Skin of body (tissue), 2 donors: ENCODE results near the gene PLEKHJ1. TPM values are rescaled to one million over a fixed set of nuclear protein-coding genes. Genes with fewer than 3 reads are reported as not detected.
"Not testable (repeated sequence)": the region's sequence is repeated elsewhere in the genome, so short reads cannot be mapped to it uniquely, and the experiment has no call there.

Source experiments
- DNase-seq: peaks from one replicate; lab custom pipeline; 2025; lab: John Stamatoyannopoulos, UW
- total RNA-seq: library from RNA; depleted of rRNA; stranded (reverse); fragments of >200 nt; gene quantifications from one replicate; pipeline ENCODE4 v1.2.3, GENCODE V29; 2014

Gene PLEKHJ1
- total RNA-seq, 1 donor from 2014 or later = 36.7 TPM

- not testable (repeated sequence) for DNase-seq
Measured at GRCh38 chr19:2200624-2201294, 35.4 kb downstream of the PLEKHJ1 start.

DNA sequence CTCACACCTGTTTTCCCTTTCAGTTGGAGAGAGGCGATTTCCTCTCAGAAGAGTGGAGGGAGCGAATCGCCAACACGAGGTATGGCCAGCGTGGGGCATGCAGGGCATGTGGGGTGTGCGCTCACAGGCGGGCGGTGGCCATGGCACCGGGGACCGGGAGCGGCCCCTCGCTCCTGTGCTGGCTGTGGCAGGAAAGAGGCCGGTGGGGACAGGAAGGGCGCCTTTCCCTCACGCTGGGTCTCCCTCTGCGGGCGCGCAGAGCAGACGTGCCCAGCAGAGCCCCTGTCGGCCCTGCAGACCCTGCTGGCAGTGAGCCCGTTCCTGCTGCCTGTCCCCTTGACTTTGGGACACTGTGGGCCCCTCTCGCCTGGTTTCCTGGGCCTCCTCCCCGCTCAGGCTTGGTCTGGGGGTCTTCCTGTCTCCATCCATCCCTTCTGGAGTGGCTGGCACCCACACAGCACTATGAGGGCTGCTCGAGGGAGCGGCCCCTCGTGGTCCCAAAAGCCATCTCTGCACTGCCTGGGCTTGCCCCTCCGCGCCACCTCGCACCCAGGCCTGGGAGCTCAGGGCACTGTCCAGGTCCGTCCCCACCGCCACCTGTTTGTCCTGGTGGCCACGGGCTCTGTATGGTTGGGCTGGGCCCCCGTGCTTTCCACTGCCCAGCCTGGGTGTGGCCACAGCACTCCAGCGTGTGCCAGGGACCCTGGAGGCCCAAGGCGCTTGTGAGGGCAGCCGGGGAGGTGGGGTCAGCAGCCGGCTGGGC, 36.1 kb downstream of the PLEKHJ1 start:
- no peak for DNase-seq

DNA sequence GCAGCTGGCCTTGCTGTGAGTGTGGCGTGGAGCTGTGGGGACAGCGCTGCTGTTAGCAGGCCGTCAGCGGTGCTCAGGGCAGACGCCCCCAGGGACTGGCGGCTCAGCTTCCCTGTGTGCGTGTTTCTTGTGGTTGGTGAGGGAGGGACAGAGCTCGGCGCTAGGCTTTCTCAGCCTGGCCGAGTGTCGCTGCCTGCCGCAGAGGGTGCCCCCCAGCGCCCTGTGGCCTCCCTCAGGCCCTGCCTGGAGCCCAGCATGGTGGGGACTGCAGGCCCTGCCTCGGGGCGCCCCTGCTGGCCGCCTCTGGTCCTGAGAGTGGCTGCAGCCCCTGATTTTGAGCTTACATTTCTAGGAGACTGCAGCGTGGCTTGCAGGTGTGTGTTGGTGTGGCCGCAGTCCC, 36.9 kb downstream of the PLEKHJ1 start:
- DNase-seq = no peak

DNA sequence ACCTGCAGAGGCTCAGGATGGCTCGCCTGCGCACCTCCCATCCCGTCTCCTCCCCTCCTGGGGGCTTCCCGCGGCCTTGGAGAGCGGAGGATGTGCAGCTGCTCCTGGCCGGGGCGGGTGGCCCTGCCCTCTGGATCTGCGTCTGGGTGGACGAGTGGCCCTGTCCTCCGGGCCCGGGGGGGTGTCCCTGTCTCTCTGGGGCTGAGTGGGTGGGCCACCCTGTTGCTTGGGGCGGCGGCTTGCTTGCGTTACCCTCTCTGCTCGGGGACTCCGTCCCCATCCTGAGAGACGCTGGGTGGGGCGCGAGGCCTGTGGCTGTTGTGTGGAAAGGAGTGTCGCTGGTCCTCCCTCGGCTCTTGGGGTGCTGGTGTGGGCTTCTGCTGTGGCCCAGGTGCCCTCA, 37.8 kb downstream of the PLEKHJ1 start:
- no peak for DNase-seq

DNA sequence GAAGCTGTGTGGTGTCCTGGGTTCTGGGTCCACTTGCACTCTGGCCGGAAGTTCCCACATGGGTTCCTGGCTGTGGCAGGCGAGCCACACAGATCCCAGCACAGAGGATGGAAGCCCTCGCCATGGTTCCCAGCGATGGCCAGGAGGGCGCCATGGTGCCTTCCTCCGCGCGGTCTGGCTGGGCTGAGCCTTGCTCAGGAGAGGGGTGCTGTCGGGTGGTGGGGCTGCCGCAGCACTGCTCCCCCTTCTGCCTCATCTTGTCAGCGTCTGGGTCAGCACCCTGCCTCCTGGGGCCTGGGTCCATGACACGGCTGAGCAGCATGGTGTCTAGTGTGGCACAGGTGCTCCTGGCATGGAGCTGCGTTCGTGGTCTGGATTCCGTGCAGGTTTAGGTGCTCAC, 38.9 kb downstream of the PLEKHJ1 start:
- DNase-seq = no peak

DNA sequence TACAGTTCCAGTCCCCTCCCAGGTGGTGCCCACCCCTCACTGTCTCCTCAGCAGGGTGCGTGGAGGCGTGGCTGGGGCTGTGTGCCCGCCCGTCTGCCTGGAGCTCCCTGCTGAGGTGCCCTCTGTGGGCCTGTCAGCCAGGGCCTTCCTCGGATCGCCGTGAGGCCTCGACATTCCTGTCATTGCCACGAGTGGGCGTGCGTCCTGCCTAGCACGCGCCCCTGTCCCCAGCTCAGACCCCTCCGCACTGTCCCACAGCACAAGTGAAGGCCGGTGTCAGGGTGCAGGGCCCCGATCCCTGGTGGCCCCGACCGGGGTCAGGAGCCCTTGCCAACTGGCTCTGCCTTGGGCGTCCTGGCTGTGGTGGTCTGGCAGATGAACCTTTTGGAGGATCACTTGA, 40.2 kb downstream of the PLEKHJ1 start:
- DNase-seq = no peak

DNA sequence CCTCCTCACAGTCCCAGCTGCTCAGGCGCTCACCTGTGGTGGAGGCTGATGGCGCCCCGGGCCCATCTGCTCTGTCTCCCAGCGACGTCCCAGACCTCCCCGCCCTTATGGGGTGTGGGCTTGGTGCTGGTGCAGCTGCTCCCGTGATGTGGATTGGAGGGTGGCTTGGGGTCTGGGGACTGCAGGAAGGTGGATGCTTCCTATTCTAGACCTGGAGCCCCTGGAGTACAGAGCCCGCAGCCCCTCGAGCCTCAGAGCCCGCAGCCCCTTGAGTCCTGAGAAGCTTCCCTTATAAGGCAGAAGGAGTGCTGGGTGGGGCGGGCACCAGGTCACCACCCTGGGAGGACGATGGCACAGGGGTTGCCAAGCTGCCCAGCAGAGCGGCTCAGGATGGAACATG, 40.8 kb downstream of the PLEKHJ1 start:
- DNase-seq = no peak

DNA sequence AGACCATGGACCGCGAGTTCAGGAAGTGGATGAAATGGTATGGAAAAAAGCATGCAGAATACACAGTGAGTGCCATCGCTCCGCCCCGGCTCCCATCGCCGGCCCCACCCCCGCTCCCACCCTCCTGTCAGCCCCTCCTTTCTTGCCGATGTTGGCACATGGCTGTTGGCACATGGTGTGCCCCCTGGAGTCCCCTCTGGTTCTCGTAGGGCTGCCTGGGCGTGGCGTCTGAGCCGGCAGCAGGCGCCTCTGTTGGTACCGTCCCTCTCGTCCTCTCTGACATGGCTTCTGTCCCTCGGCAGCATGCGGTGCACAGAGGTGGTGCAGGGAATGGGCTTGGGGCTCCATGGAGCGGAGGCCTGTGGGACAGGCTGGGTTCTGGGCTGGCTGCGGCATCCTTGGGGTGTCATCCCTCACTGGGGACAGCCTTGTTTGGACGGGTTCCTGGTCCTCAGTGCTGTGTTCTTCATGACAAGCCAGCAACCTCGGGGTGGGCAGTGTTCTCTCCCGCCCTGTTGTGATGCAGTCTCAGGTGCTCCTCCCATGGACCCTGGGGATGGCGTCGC, 41.5 kb downstream of the PLEKHJ1 start:
- no peak for DNase-seq

DNA sequence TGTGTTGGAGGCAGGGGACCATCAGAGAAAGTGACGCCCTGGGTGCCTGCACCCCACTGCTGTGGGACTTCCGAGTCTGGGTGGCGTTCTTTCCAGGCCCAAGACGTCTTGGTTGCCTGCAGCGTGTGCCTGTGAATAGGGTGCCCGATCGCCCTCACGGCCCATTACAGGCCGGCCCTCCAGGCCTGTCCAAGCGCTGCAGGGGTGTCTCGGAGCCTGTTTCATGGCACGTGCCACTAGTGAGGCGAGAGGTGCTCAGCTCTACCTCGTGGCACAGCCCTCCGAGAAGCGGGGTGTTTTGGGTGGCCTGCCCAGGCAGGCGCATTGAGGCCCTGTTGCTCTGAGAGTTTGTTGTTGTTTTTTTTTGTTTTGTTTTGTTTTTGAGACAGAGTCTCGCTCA, 42.3 kb downstream of the PLEKHJ1 start:
- no peak for DNase-seq

DNA sequence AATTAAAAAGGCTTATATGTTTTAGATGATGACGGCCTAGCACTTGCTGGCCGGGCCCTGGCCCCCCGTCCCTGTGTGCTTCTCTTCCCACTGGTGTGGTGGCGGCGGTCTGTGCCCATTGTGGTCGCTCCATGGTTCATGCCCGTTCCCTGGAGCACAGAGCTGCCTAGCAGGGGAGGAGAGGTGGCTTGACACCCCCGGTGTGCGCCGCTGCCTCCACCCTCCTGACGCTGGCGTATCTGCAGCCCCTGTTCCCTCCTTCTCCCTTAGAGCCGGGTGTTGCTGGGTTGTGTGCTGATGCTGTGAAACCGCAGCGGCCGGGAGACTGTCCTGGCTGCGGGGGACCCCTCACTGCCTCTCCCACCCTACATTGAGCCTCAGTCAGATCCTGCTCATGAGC, 43.3 kb downstream of the PLEKHJ1 start:
- no peak for DNase-seq

DNA sequence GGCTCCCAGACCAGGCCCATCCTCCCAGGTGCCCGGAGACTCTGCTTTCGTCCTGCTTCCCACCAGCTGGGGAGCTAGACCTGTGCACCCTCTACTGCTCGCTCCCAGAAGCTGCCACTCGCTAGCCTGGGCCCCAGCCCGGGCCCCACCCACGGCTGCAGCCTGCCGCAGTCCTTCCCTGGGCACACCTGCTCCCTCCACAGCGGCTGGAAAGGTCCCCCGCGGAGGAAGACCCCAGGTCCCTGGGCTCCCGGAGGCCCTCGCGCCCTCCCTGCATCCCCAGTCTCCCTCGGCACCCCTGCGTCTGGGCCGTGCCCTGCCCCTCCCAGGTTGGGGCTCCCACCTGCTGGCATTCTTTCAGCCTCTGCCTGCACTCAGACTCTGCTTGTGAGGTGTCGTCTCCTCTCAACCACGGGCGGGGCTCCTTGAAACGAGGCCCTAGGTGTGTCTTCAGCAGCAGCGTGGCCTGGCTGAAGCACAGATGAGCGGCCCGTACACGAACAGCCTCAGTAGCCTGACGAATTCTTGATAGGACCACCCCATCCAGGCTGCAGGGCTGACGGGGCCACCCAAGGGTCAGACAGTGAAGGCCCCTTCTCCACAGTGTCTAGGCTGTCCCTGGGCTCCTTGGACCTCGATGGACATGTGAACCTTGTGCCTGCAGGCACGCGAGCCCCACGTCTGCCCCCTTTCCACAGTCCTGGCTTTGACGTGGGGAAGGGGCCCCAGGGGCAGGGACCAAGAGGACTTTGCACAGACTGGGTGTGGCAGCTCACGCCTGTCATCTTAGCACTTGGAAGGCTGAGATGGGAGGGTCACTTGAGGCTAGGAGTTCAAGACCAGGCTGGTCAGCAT, 44.4 kb downstream of the PLEKHJ1 start:
- DNase-seq = no peak

DNA sequence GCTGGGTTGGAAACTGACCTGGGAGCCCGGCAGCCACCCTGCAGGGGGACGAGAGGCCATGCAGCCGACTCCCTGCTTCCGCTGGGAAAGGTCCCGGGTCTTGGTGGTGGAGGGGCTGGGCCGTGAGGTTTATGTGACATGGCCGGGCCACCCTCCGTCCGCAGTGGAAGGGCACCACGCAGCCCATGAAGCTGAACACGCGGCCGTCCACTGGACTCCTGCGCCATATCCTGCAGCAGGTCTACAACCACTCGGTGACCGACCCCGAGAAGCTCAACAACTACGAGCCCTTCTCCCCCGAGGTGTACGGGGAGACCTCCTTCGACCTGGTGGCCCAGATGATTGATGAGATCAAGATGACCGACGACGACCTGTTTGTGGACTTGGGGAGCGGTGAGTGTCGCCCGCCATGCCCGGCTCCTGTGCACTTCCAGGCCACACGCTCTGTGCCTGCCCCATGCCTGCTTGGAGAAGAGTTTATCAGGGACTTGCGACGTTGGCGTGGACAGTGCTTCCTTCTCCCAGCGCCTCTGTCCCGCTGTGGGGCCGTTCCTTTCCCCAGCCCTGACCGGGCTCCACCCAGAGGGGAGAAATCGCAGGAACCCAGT, 45.2 kb downstream of the PLEKHJ1 start:
- no peak for DNase-seq

GRCh38 chr19:2189880-2190279, 46.2 kb downstream of the PLEKHJ1 start:
- DNase-seq = no peak

DNA sequence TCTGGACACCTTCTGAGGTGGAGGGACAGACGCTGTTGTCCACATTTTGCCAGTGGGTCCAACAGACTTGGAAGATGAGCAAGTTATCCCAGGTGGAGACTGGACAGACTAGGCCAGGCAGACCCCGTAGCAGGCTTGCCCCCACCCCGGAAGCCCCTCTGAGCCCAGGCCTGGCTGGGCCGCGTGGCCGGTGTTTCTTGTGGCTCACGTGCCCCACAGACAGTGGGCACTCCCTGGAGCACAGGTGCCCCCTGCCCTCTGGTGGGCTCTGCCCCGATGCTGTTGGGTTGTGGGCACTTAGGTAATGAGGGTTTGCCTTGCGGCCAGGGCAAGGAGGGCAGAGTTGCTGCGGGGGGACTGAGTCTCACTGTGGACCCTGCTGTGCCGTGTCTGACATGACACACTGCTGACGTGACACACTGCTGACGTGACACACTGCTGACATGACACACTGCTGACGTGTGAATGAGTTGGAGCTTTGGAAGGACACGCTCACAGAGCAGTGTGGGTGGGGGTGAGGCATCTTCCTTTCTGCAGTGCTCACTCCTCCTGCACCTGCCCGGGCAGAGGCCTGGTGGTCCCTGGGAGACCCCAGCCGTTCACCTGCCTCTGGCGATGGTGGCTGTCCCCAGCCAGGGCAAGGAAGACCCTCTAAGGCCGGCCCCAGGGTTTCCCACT, 47.3 kb downstream of the PLEKHJ1 start:
- no peak for DNase-seq

DNA sequence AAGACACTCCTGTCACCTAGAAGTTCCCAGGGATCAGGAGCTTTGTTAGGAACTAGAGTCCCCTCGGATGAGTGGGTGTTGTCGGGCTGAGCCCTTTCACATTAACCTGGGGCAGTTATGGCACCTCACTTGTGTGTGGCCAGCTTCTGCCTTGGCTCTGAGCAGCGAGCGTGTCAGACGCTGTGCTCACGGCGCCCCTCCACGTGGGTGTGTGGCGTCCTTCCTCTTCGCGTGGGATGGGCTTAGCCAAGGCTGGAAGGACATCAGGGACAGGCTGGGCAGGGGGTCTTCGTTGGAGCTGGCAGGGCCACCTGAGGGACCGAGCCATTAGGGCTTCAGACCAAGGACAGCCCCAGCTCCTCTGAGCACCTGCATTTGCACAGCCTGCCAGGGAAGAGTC, 49.0 kb downstream of the PLEKHJ1 start:
- DNase-seq = no peak

GRCh38 chr19:2186071-2186846, 49.9 kb downstream of the PLEKHJ1 start:
- DNase-seq = peak; percentile 95

GRCh38 chr19:2185734-2186070, 50.4 kb downstream of the PLEKHJ1 start:
- DNase-seq = no peak

GRCh38 chr19:2184422-2184975, 51.6 kb downstream of the PLEKHJ1 start:
- no peak for DNase-seq
